Panc1 (cell line): ENCODE results near the gene C9. TPM values are rescaled to one million over a fixed set of nuclear protein-coding genes. Genes with fewer than 3 reads are reported as not detected.
A peak's percentile ranks its signal among the peaks of the same experiment; 100 is the strongest.

Experiments used
- ATAC-seq: fragments of 200-7000 bp; cut with Tn5 transposase; 2 replicates; pipeline ENCODE4 v1.9.1; 2020; ENCODE audit warnings: mild to moderate bottlenecking, moderate library complexity
- BruUV-seq: library from RNA; stranded (reverse); fragments of 400-500 nt; replicated peaks from 2 replicates; lab custom pipeline; 2021; lab: Mats Ljungman, UMichigan
- CTCF ChIA-PET: fragments of 300-600 bp; sonication (Branson Sonifier 250); formaldehyde crosslinking; loops from one replicate; lab custom pipeline; 2022; ENCODE audit warnings: antibody characterized with exemption; lab: Charles Lee
- POLR2A ChIA-PET: fragments of 300-600 bp; sonication (Branson Sonifier 250); formaldehyde crosslinking; loops from one replicate; lab custom pipeline; 2022; ENCODE audit warnings: antibody characterized with exemption; lab: Charles Lee
- DNase-seq: peaks from one replicate; pipeline ENCODE4 v3.0.0-alpha.2; 2010; ENCODE audit warnings: low read depth, low spot score
- H3K27ac ChIP-seq: 2 replicates; pipeline ENCODE4 v1.5.1; 2011; ENCODE audit warnings: mild to moderate bottlenecking, low read length, inconsistent platforms
- H3K27me3 ChIP-seq: fragments of 200-500 bp; sonication (Bioruptor generic); 2 replicates; pipeline ENCODE4 v1.6.0; 2014; ENCODE audit warnings: low read length, inconsistent platforms; ENCODE audit not compliant: control insufficient read depth, insufficient read depth
- H3K36me3 ChIP-seq: fragments of 200-500 bp; sonication (Bioruptor generic); 2 replicates; pipeline ENCODE4 v1.5.1; 2014; ENCODE audit warnings: inconsistent platforms, mild to moderate bottlenecking, low read length, moderate library complexity; ENCODE audit not compliant: control insufficient read depth, insufficient read depth
- H3K4me1 ChIP-seq: 2 replicates; pipeline ENCODE4 v1.5.1; 2011; ENCODE audit warnings: inconsistent platforms, mild to moderate bottlenecking, low read length, moderate library complexity; ENCODE audit not compliant: control insufficient read depth, insufficient read depth
- H3K4me3 ChIP-seq, 2 experiments: 2 replicates each; pipeline ENCODE4 v1.5.1; 2011 to 2012; ENCODE audit warnings: low read depth in 2 of 2, low read length in 2 of 2, mild to moderate bottlenecking in 2 of 2, inconsistent platforms in 1 of 2, moderate library complexity in 1 of 2
- H3K9me3 ChIP-seq: fragments of 200-500 bp; sonication (Bioruptor generic); 2 replicates; pipeline ENCODE4 v1.5.1; 2014; ENCODE audit warnings: low read depth, mild to moderate bottlenecking, inconsistent platforms, low read length, moderate library complexity; ENCODE audit not compliant: control insufficient read depth, insufficient read depth
- CTCF ChIP-seq: fragments of 450-650 bp; IDR thresholded peaks from 2 replicates; pipeline ENCODE4 v1.5.1; 2017; ENCODE audit warnings: mild to moderate bottlenecking
- POLR2AphosphoS5 ChIP-seq: IDR thresholded peaks from 2 replicates; pipeline ENCODE4 v1.6.1; 2012; ENCODE audit warnings: mild to moderate bottlenecking, low read depth, low read length, moderate library complexity
- REST ChIP-seq, 2 experiments: IDR thresholded peaks; 2 replicates each; pipeline ENCODE4 v1.6.1; 2011 to 2012; ENCODE audit warnings: low read depth in 2 of 2, control low read depth in 1 of 2, low read length in 1 of 2, mild to moderate bottlenecking in 1 of 2, moderate library complexity in 1 of 2; ENCODE audit not compliant: insufficient read depth in 1 of 2
- SIN3A ChIP-seq: IDR thresholded peaks from 2 replicates; pipeline ENCODE4 v1.6.1; 2012; ENCODE audit warnings: low read depth, mild to moderate bottlenecking, low read length, moderate library complexity, borderline replicate concordance; ENCODE audit not compliant: insufficient read depth
- TCF7L2 ChIP-seq: IDR thresholded peaks from 2 replicates; pipeline ENCODE4 v1.6.1; 2011; ENCODE audit warnings: mild to moderate bottlenecking, low read depth, low read length, inconsistent platforms
- in situ Hi-C: cut with HindIII; loops from 2 replicates; pipeline ENCODE4 v1.10.0; 2016; ENCODE audit warnings: low sequenced_read_pairs, low pct_unique_long_range_greater_than_20kb
- intact Hi-C: fragments of 100-400 bp; cut with micrococcal nuclease; formaldehyde crosslinking; loops from one replicate; pipeline ENCODE4 v1.10.0; 2022; ENCODE audit not compliant: unreplicated experiment
- total RNA-seq: library from RNA; stranded (reverse); gene quantifications from one replicate; pipeline ENCODE4 v1.2.1, GENCODE V29; 2021; ENCODE audit not compliant: unreplicated experiment

Gene C9
- total RNA-seq, 1 experiment from 2014 or later = 0.05 TPM

- ATAC-seq (no peak), DNase-seq (no peak)
- H3K4me1 ChIP-seq = no peaks in the 10 kb centered on the region
- CTCF ChIA-PET = interaction anchor here (0.7 kb wide), 1 partner anchor 23 kb away, joined by 3 read pairs; no protein-coding TSS in a partner anchor
- no TSS peak for BruUV-seq
- TF ChIP-seq POLR2AphosphoS5 (no peak), CTCF (no peak), TCF7L2 (no peak), SIN3A (no peak), REST (IDR thresholded peaks at IDR 0.05; ENCODE audit: insufficient read depth in 1 of 2, low read depth in 2 of 2, low read length in 1 of 2) (no peak)
- no peaks in the 10 kb centered on the region for H3K36me3 ChIP-seq
- H3K4me3 ChIP-seq = no peak overlapping the region
- in situ Hi-C loops = no loop called here
- intact Hi-C loops = no loop called here
- H3K9me3 ChIP-seq = no peaks in the 10 kb centered on the region
- H3K27me3 ChIP-seq = no peaks in the 10 kb centered on the region
- no peak overlapping the region for H3K27ac ChIP-seq
- POLR2A ChIA-PET = no interaction called here
Observed at GRCh38 chr5:39257554-39257953, 106.7 kb downstream of the C9 start.

GRCh38 chr5:39256477-39257235 lies 107.6 kb downstream of the C9 start:
- ATAC-seq (peak; percentile 86), DNase-seq (peak; percentile 39)
- Histone ChIP-seq H3K27ac (0 out of 2 replicates have a peak overlapping the region, but pooled peaks have one; percentile 18), H3K9me3 (no peaks in the 10 kb centered on the region), H3K27me3 (no peaks in the 10 kb centered on the region), H3K4me1 (no peaks in the 10 kb centered on the region), H3K36me3 (no peaks in the 10 kb centered on the region), H3K4me3 (peak overlapping the region in 1 of 2 experiments; percentile 32; a peak in 2 of 4 replicates)
- ChIA-PET POLR2A (no interaction called here), CTCF (no interaction called here)
- no TSS peak for BruUV-seq
- intact Hi-C loops = no loop called here
- in situ Hi-C loops = no loop called here
- TF ChIP-seq REST (IDR thresholded peaks at IDR 0.05; ENCODE audit: insufficient read depth in 1 of 2, low read depth in 2 of 2, low read length in 1 of 2) = no peak
- no peak for TF ChIP-seq CTCF
- TF ChIP-seq POLR2AphosphoS5 = no peak
- TF ChIP-seq SIN3A = no peak
- no peak for TF ChIP-seq TCF7L2
